Lower leg skin (tissue), 3 donors: ENCODE measurements around the gene SFTPA2.
"Not testable (repeated sequence)": the region's sequence is repeated elsewhere in the genome, so short reads cannot be mapped to it uniquely, and the experiment has no call there.

Experiments used
- POLR2A ChIP-seq, 2 donors: fragments of 450-650 bp; IDR thresholded peaks; one replicate each; pipeline ENCODE4 v1.6.1; 2016 to 2017; ENCODE audit warnings: antibody characterized with exemption in 2 of 2, mild to moderate bottlenecking in 1 of 2, moderate library complexity in 1 of 2
- TF ChIP-seq, protein P1 (sequence below), 3 donors: fragments of 450-650 bp; IDR thresholded peaks; one replicate each; pipeline ENCODE4 v1.5.1; 2016; ENCODE audit warnings: antibody characterized with exemption in 3 of 3, mild to moderate bottlenecking in 3 of 3, moderate library complexity in 2 of 3

DNA sequence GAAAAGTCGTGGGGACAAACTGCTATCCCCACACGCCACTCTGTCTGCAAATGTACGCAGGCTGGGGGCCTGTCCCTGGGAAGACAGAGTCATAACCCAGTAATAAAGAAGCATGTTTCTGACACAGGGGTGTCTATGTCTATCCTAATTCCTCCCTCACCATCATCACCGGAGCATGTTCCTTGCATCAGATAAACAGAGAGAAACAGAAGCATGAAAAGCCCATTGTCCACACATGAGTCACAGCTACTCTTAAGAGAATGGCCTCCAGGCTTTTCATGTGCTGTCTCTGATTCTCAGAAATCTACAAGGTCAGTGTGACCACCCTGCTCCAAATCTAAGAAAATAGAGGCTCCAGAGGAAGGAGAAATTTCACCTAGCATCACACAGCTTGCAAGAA is 52.0 kb downstream of the SFTPA2 start:
- TF ChIP-seq, protein P1, sequence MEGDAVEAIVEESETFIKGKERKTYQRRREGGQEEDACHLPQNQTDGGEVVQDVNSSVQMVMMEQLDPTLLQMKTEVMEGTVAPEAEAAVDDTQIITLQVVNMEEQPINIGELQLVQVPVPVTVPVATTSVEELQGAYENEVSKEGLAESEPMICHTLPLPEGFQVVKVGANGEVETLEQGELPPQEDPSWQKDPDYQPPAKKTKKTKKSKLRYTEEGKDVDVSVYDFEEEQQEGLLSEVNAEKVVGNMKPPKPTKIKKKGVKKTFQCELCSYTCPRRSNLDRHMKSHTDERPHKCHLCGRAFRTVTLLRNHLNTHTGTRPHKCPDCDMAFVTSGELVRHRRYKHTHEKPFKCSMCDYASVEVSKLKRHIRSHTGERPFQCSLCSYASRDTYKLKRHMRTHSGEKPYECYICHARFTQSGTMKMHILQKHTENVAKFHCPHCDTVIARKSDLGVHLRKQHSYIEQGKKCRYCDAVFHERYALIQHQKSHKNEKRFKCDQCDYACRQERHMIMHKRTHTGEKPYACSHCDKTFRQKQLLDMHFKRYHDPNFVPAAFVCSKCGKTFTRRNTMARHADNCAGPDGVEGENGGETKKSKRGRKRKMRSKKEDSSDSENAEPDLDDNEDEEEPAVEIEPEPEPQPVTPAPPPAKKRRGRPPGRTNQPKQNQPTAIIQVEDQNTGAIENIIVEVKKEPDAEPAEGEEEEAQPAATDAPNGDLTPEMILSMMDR (IDR thresholded peaks at IDR 0.05), result not testable (repeated sequence)
- not testable (repeated sequence) for TF ChIP-seq POLR2A (IDR thresholded peaks at IDR 0.05)
